ENCODE results near the gene DCHS2. TPM values are rescaled to one million over a fixed set of nuclear protein-coding genes. Genes with fewer than 3 reads are reported as not detected.

The DCHS2 gene
- total and polyA plus RNA-seq, 2 experiments from 2014 or later, result 0.21 to 7.6 TPM

DNA sequence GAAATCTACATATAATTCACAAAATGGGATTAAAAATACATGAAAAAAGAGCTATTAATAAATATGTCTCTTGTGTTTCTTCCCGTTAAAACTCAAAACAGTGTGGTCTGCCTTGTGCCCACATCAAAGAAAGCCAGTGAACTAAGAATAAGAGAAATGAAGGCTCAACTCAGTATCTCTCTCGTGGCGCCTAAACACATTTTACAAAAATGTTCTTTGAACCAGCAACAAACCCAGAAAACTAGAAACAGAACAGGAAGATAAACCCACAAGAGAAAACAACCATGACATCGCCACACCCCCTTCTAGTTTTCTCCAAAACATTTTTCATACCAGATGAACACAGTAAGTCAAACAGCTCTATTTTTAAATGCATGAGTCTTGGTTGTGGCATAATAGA lies 130.1 kb downstream of the DCHS2 start (continued):
- no peak for TF ChIP-seq CREB1 (CRISPR knock-in tag; IDR thresholded peaks at IDR 0.05; ENCODE audit: low read depth)
- TF ChIP-seq POLR2AphosphoS5 (IDR thresholded peaks at IDR 0.05; ENCODE audit: low read depth), result no peak
- no peak for TF ChIP-seq ZNF114 (CRISPR knock-in tag; IDR thresholded peaks at IDR 0.05)
- no peak for TF ChIP-seq EZH2phosphoT487 (IDR thresholded peaks at IDR 0.05; ENCODE audit: unreplicated experiment)
- no peak for TF ChIP-seq STAT1 (IDR thresholded peaks at IDR 0.05; ENCODE audit: unreplicated experiment)
- TF ChIP-seq EZH2 (IDR thresholded peaks at IDR 0.05; ENCODE audit: low read depth, unreplicated experiment), result no peak
- TF ChIP-seq NANOG (IDR thresholded peaks at IDR 0.05; ENCODE audit: borderline replicate concordance), result no peak

DNA sequence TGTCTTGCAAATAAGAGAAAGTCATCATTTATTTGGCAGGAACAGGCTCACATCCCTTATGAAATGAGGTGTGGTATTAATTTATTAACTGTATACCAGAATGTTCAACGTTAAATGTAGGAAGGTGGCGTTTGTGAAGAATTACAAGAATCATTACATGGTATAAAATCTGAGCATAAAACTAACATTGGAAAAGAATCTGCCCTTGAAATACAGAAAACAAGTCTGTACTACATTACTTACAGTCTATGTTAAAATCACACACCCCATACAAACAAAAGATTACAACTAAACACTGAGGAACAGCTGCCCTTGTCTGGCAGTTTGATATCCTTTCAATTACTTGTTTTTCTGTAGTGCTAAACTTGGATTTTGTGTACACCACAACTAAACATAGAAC lies 131.1 kb downstream of the DCHS2 start:
- no peaks in the 10 kb centered on the region for H3K9me2 ChIP-seq (ENCODE audit: insufficient read depth)
- no peaks in the 10 kb centered on the region for H4K20me1 ChIP-seq (replicated peaks; ENCODE audit: insufficient read depth)
- ATAC-seq, result no peak
- DNase-seq (ENCODE audit: low spot score), result no peak
- H3K4me1 Mint-ChIP-seq, result peaks cover 9% of the 10 kb centered on the region; the same call in 2 of the 3 replicates
- no peak overlapping the region for H3K27ac ChIP-seq (ENCODE audit: low read depth)
- no peaks in the 10 kb centered on the region for H3K36me3 Mint-ChIP-seq (ENCODE audit: low read depth)
- no peaks in the 10 kb centered on the region for H3K36me3 ChIP-seq (ENCODE audit: insufficient read depth)
- no peaks in the 10 kb centered on the region for H3K9me3 Mint-ChIP-seq
- H3K4me3 Mint-ChIP-seq, result no peak overlapping the region
- H3K4me1 ChIP-seq (ENCODE audit: insufficient read depth), result peaks cover 8% of the 10 kb centered on the region; the same call in 1 of the 2 replicates
- H3K27me3 ChIP-seq (ENCODE audit: insufficient read depth), result no peaks in the 10 kb centered on the region
- H3K27me3 Mint-ChIP-seq (ENCODE audit: insufficient read depth, low read depth, poor library complexity), result no peaks in the 10 kb centered on the region
- no peaks in the 10 kb centered on the region for H3F3A ChIP-seq (replicated peaks; ENCODE audit: low read depth)
- no peak overlapping the region for H2AFZ ChIP-seq
- H3K27ac Mint-ChIP-seq, result no peak overlapping the region
- H3K4me3 ChIP-seq, result no peak overlapping the region
- no peak overlapping the region for H3K4me2 ChIP-seq
- no peaks in the 10 kb centered on the region for H3K79me2 ChIP-seq (replicated peaks; ENCODE audit: insufficient read depth)
- TF ChIP-seq ZNF114 (CRISPR knock-in tag; IDR thresholded peaks at IDR 0.05) (no peak), EZH2phosphoT487 (IDR thresholded peaks at IDR 0.05; ENCODE audit: unreplicated experiment) (no peak), JUNB (IDR thresholded peaks at IDR 0.05; ENCODE audit: unreplicated experiment) (no peak), ZNF331 (CRISPR knock-in tag; IDR thresholded peaks at IDR 0.05; ENCODE audit: low read depth) (no peak), POLR2AphosphoS5 (IDR thresholded peaks at IDR 0.05; ENCODE audit: low read depth) (no peak), STAT1 (IDR thresholded peaks at IDR 0.05; ENCODE audit: unreplicated experiment) (no peak), NANOG (IDR thresholded peaks at IDR 0.05; ENCODE audit: borderline replicate concordance) (no peak), REST (IDR thresholded peaks at IDR 0.05; ENCODE audit: unreplicated experiment) (no peak), ZNF462 (CRISPR knock-in tag; IDR thresholded peaks at IDR 0.05) (no peak), EZH2 (IDR thresholded peaks at IDR 0.05; ENCODE audit: low read depth, unreplicated experiment) (no peak), ETS1 (IDR thresholded peaks at IDR 0.05) (no peak)
- TF ChIP-seq, protein P1, sequence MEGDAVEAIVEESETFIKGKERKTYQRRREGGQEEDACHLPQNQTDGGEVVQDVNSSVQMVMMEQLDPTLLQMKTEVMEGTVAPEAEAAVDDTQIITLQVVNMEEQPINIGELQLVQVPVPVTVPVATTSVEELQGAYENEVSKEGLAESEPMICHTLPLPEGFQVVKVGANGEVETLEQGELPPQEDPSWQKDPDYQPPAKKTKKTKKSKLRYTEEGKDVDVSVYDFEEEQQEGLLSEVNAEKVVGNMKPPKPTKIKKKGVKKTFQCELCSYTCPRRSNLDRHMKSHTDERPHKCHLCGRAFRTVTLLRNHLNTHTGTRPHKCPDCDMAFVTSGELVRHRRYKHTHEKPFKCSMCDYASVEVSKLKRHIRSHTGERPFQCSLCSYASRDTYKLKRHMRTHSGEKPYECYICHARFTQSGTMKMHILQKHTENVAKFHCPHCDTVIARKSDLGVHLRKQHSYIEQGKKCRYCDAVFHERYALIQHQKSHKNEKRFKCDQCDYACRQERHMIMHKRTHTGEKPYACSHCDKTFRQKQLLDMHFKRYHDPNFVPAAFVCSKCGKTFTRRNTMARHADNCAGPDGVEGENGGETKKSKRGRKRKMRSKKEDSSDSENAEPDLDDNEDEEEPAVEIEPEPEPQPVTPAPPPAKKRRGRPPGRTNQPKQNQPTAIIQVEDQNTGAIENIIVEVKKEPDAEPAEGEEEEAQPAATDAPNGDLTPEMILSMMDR (conservative IDR thresholded peaks at IDR 0.05; ENCODE audit: low read depth in 2 of 2), result no peak

All from GM23338 (cell line).